DND-41 (cell line): ENCODE results near the gene SRSF9.
A peak's percentile ranks its signal among the peaks of the same experiment; 100 is the strongest.

Source experiments
- CTCF ChIP-seq: IDR thresholded peaks from 2 replicates; pipeline ENCODE4 v1.5.1; 2012; ENCODE audit warnings: borderline replicate concordance, low read length, moderate library complexity, mild to moderate bottlenecking; ENCODE audit not compliant: poor library complexity, severe bottlenecking; ENCODE audit errors: extremely low read depth
- EZH2 ChIP-seq: IDR thresholded peaks from 3 replicates; pipeline ENCODE4 v1.6.1; 2012; ENCODE audit warnings: borderline replicate concordance, low read depth, mild to moderate bottlenecking, moderate library complexity, low read length, inconsistent platforms; ENCODE audit not compliant: severe bottlenecking

GRCh38 chr12:120466560-120467315 is 2.8 kb downstream of the SRSF9 start:
- TF ChIP-seq CTCF (peak; percentile 66), EZH2 (no peak)
